Measurements from ENCODE around the gene PROC. TPM values are rescaled to one million over a fixed set of nuclear protein-coding genes. Genes with fewer than 3 reads are reported as not detected.
A peak's percentile ranks its signal among the peaks of the same experiment; 100 is the strongest.

PROC gene
- total and polyA plus RNA-seq, 5 experiments from 2014 or later = not detected

GRCh38 chr2:127419448-127420038 is 1.3 kb downstream of the PROC start:
- Mint-ChIP-seq H3K27ac (no peak overlapping the region), H3K4me3 (no peak overlapping the region)
- POLR2A ChIA-PET = no interaction called here

DNA sequence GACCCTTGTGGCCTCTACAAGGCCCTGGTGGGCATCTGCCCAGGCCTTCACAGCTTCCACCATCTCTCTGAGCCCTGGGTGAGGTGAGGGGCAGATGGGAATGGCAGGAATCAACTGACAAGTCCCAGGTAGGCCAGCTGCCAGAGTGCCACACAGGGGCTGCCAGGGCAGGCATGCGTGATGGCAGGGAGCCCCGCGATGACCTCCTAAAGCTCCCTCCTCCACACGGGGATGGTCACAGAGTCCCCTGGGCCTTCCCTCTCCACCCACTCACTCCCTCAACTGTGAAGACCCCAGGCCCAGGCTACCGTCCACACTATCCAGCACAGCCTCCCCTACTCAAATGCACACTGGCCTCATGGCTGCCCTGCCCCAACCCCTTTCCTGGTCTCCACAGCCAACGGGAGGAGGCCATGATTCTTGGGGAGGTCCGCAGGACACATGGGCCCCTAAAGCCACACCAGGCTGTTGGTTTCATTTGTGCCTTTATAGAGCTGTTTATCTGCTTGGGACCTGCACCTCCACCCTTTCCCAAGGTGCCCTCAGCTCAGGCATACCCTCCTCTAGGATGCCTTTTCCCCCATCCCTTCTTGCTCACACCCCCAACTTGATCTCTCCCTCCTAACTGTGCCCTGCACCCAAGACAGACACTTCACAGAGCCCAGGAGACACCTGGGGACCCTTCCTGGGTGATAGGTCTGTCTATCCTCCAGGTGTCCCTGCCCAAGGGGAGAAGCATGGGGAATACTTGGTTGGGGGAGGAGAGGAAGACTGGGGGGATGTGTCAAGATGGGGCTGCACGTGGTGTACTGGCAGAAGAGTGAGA is 2.0 kb downstream of the PROC start:
- H3K4me3 Mint-ChIP-seq = peak overlapping the region in 1 of 10 donors; percentile 51
- ATAC-seq (no peak), DNase-seq (no peak)

More at GRCh38 chr2:127419448-127420038, 1.3 kb downstream of the PROC start:
- H3K9me3 Mint-ChIP-seq = no peaks in the 10 kb centered on the region
- ATAC-seq = no peak
- DNase-seq = no peak
- peaks cover 12 to 36% (median 30%) of the 10 kb centered on the region in 4 donors for H3K4me1 Mint-ChIP-seq
- peaks cover 7 to 42% (median 27%) of the 10 kb centered on the region in 5 donors for H3K27me3 Mint-ChIP-seq
- H3K36me3 Mint-ChIP-seq = no peaks in the 10 kb centered on the region

GRCh38 chr2:127421116-127421800 is 3.0 kb downstream of the PROC start:
- Mint-ChIP-seq H3K27me3 (peaks cover 16 to 57% (median 37%) of the 10 kb centered on the region in 5 donors), H3K4me1 (peaks cover 12 to 29% (median 22%) of the 10 kb centered on the region in 4 donors)

More for the DNA sequence above, 2.0 kb downstream of the PROC start:
- H3K27ac Mint-ChIP-seq = peak overlapping the region in 2 of 10 donors; percentile 32 to 48
- POLR2A ChIA-PET = no interaction called here
- peaks cover 12 to 36% (median 29%) of the 10 kb centered on the region in 4 donors for H3K4me1 Mint-ChIP-seq
- peaks cover 9 to 48% (median 29%) of the 10 kb centered on the region in 5 donors for H3K27me3 Mint-ChIP-seq
- H3K9me3 Mint-ChIP-seq = no peaks in the 10 kb centered on the region
- H3K36me3 Mint-ChIP-seq = no peaks in the 10 kb centered on the region

DNA sequence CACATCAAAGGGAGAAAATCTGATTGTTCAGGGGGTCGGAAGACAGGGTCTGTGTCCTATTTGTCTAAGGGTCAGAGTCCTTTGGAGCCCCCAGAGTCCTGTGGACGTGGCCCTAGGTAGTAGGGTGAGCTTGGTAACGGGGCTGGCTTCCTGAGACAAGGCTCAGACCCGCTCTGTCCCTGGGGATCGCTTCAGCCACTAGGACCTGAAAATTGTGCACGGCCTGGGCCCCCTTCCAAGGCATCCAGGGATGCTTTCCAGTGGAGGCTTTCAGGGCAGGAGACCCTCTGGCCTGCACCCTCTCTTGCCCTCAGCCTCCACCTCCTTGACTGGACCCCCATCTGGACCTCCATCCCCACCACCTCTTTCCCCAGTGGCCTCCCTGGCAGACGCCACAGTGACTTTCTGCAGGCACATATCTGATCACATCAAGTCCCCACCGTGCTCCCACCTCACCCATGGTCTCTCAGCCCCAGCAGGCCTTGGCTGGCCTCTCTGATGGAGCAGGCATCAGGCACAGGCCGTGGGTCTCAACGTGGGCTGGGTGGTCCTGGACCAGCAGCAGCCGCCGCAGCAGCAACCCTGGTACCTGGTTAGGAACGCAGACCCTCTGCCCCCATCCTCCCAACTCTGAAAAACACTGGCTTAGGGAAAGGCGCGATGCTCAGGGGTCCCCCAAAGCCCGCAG is 3.8 kb downstream of the PROC start:
- Mint-ChIP-seq H3K4me3 (peak overlapping the region in 7 of 10 donors; percentile 9 to 65 (median 43)), H3K27ac (no peak overlapping the region), H3K4me1 (peaks cover 5 to 21% (median 15%) of the 10 kb centered on the region in 4 donors), H3K36me3 (peaks cover 0 to 5% (median 0%) of the 10 kb centered on the region in 3 donors), H3K27me3 (peaks cover 16 to 58% (median 37%) of the 10 kb centered on the region in 5 donors), H3K9me3 (no peaks in the 10 kb centered on the region)
- DNase-seq (no peak), ATAC-seq (no peak)
- POLR2A ChIA-PET = interaction anchor here (1.6 kb wide), 1 partner anchor 33 kb away, joined by 3 read pairs; no protein-coding TSS in a partner anchor

More at GRCh38 chr2:127421116-127421800, 3.0 kb downstream of the PROC start:
- H3K36me3 Mint-ChIP-seq = peaks cover 0 to 5% (median 0%) of the 10 kb centered on the region in 3 donors
- DNase-seq (no peak), ATAC-seq (no peak)
- no peak overlapping the region for H3K27ac Mint-ChIP-seq
- POLR2A ChIA-PET = no interaction called here
- peak overlapping the region in 3 of 10 donors; percentile 2 to 44 (median 4) for H3K4me3 Mint-ChIP-seq
- H3K9me3 Mint-ChIP-seq = no peaks in the 10 kb centered on the region

GRCh38 chr2:127422559-127423477 is 4.6 kb downstream of the PROC start:
- Mint-ChIP-seq H3K9me3 (no peaks in the 10 kb centered on the region), H3K36me3 (peaks cover 0 to 5% (median 0%) of the 10 kb centered on the region in 3 donors), H3K27ac (no peak overlapping the region), H3K4me1 (peaks cover 2 to 16% (median 10%) of the 10 kb centered on the region in 4 donors), H3K4me3 (peak overlapping the region in 8 of 10 donors; percentile 39 to 68 (median 56)), H3K27me3 (peaks cover 16 to 58% (median 37%) of the 10 kb centered on the region in 5 donors)
- DNase-seq = peak in 3 of 10 donors; percentile 10 to 23 (median 15)
- peak; percentile 77 to 80 for ATAC-seq
- POLR2A ChIA-PET = interaction anchor here (0.6 to 1.6 kb wide), 3 partner anchors 32 to 360 kb away, joined by 3 to 4 read pairs (median 3); no protein-coding TSS in a partner anchor

- POLR2A ChIA-PET = interaction anchor here (0.6 to 1.6 kb wide), 3 partner anchors 32 to 360 kb away, joined by 3 to 4 read pairs (median 3); no protein-coding TSS in a partner anchor
- Mint-ChIP-seq H3K4me1 (peaks cover 2 to 16% (median 9%) of the 10 kb centered on the region in 4 donors), H3K27ac (no peak overlapping the region), H3K4me3 (peak overlapping the region in 9 of 10 donors; percentile 5 to 63 (median 44)), H3K27me3 (peaks cover 14 to 58% (median 37%) of the 10 kb centered on the region in 5 donors), H3K36me3 (peaks cover 0 to 5% (median 0%) of the 10 kb centered on the region in 3 donors), H3K9me3 (no peaks in the 10 kb centered on the region)
- DNase-seq = peak in 1 of 10 donors; percentile 16
- peak; percentile 59 to 60 for ATAC-seq
These were observed 5.2 kb downstream of the PROC start for GRCh38 chr2:127423478-127423843.

- Mint-ChIP-seq H3K27me3 (peaks cover 14 to 58% (median 37%) of the 10 kb centered on the region in 5 donors), H3K36me3 (peaks cover 0 to 5% (median 0%) of the 10 kb centered on the region in 3 donors), H3K4me3 (peak overlapping the region in 9 of 10 donors; percentile 5 to 63 (median 44)), H3K27ac (peak overlapping the region in 1 of 10 donors; percentile 32), H3K9me3 (no peaks in the 10 kb centered on the region), H3K4me1 (peaks cover 2 to 16% (median 9%) of the 10 kb centered on the region in 4 donors)
- DNase-seq (no peak), ATAC-seq (no peak)
- POLR2A ChIA-PET = interaction anchor here (0.8 kb wide), 1 partner anchor 33 kb away, joined by 3 read pairs; no protein-coding TSS in a partner anchor
These were observed 5.7 kb downstream of the PROC start for GRCh38 chr2:127423880-127424279.

DNA sequence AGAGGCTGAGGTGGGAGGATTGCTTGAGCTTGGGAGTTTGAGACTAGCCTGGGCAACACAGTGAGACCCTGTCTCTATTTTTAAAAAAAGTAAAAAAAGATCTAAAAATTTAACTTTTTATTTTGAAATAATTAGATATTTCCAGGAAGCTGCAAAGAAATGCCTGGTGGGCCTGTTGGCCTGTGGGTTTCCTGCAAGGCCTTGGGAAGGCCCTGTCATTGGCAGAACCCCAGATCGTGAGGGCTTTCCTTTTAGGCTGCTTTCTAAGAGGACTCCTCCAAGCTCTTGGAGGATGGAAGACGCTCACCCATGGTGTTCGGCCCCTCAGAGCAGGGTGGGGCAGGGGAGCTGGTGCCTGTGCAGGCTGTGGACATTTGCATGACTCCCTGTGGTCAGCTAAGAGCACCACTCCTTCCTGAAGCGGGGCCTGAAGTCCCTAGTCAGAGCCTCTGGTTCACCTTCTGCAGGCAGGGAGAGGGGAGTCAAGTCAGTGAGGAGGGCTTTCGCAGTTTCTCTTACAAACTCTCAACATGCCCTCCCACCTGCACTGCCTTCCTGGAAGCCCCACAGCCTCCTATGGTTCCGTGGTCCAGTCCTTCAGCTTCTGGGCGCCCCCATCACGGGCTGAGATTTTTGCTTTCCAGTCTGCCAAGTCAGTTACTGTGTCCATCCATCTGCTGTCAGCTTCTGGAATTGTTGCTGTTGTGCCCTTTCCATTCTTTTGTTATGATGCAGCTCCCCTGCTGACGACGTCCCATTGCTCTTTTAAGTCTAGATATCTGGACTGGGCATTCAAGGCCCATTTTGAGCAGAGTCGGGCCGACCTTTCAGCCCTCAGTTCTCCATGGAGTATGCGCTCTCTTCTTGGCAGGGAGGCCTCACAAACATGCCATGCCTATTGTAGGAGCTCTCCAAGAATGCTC is 6.6 kb downstream of the PROC start:
- peak in 1 of 10 donors; percentile 13 for DNase-seq
- H3K4me3 Mint-ChIP-seq = no peak overlapping the region
- no peaks in the 10 kb centered on the region for H3K9me3 Mint-ChIP-seq
- H3K36me3 Mint-ChIP-seq = peaks cover 0 to 5% (median 0%) of the 10 kb centered on the region in 3 donors
- ATAC-seq = no peak
- H3K27me3 Mint-ChIP-seq = peaks cover 14 to 58% (median 37%) of the 10 kb centered on the region in 5 donors
- POLR2A ChIA-PET = interaction anchor here (0.6 kb wide), 1 partner anchor 8 kb away, joined by 3 read pairs; no protein-coding TSS in a partner anchor
- H3K4me1 Mint-ChIP-seq = peaks cover 2 to 16% (median 9%) of the 10 kb centered on the region in 4 donors
- H3K27ac Mint-ChIP-seq = no peak overlapping the region

GRCh38 chr2:127425540-127426490 is 7.6 kb downstream of the PROC start:
- Mint-ChIP-seq H3K27me3 (peaks cover 13 to 49% (median 33%) of the 10 kb centered on the region in 5 donors), H3K4me1 (peaks cover 2 to 16% (median 9%) of the 10 kb centered on the region in 4 donors), H3K9me3 (no peaks in the 10 kb centered on the region), H3K27ac (no peak overlapping the region), H3K4me3 (no peak overlapping the region), H3K36me3 (peaks cover 0 to 5% (median 0%) of the 10 kb centered on the region in 3 donors)
- DNase-seq = no peak
- POLR2A ChIA-PET = no interaction called here
- no peak for ATAC-seq
